Large intestine (tissue), 3 donors: ENCODE measurements around the gene CEP170. TPM values are rescaled to one million over a fixed set of nuclear protein-coding genes. Genes with fewer than 3 reads are reported as not detected.
"Not testable (repeated sequence)": the region's sequence is repeated elsewhere in the genome, so short reads cannot be mapped to it uniquely, and the experiment has no call there.

Experiments used
- DNase-seq, 2 donors: peaks; one replicate each; pipeline versions ENCODE4 v3.0.0 to v3.0.0-alpha.2; 2013
- H3K27ac ChIP-seq: one replicate; pipeline ENCODE4 v1.5.1; 2013; ENCODE audit warnings: low read length
- H3K27me3 ChIP-seq: 2 replicates; pipeline ENCODE4 v1.6.1; 2013; ENCODE audit warnings: low read length; ENCODE audit not compliant: control insufficient read depth, insufficient read depth
- H3K36me3 ChIP-seq: 2 replicates; pipeline ENCODE4 v1.6.1; 2013; ENCODE audit warnings: low read length; ENCODE audit not compliant: control insufficient read depth, insufficient read depth
- H3K4me1 ChIP-seq: one replicate; pipeline ENCODE4 v1.6.1; 2013; ENCODE audit warnings: low read length; ENCODE audit not compliant: control insufficient read depth, insufficient read depth
- H3K4me3 ChIP-seq: one replicate; pipeline ENCODE4 v1.5.1; 2013; ENCODE audit warnings: low read length
- H3K9me3 ChIP-seq: one replicate; pipeline ENCODE4 v1.6.1; 2013; ENCODE audit warnings: mild to moderate bottlenecking, low read depth, low read length, moderate library complexity; ENCODE audit not compliant: control insufficient read depth
- WGBS: methylation state at CpG from one replicate; pipeline ENCODE4 v1.1.5; 2013; ENCODE audit warnings: low lambda C conversion rate; ENCODE audit not compliant: insufficient coverage; 5-methylcytosine and 5-hydroxymethylcytosine counted together
- polyA plus RNA-seq: library from polyadenylated mRNA; unstranded; fragments of 120-200 nt; gene quantifications from one replicate; pipeline ENCODE4 v1.2.1, GENCODE V29; 2013

Gene CEP170
- polyA plus RNA-seq, 1 donor: 25.0 TPM

DNA sequence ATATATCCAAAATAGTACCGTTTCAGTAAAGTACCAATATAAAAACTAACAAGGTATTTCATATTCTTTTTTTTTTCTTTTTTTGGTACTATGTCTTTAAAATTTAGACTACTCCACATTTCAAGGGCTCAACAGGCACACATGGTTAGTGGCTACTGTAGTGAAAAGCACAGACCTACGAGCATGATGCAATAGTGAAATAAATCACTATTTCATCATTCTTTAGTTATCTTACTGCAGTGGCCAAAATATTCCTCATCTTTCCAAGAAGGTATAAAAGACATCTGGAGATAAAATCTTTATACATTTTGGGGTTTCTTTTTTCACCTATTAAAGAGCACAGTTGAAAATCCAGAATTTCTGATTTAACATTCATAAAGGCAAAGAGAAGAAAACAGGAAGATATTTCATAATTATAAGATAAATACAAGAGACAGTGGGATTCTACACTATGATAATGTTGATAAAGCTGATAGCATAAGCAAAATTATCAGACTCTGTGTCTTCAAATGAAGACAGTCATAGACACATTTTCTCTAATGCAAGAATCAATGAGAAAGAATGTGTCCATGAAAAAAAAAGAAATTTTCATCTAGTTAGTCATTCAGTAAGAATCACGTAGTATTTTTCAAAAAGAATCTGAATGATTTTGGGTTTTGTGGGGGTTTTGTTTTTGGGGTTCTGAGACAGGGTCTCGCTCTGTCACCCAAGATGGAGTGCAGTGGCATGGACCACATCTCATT is 41.9 kb downstream of the CEP170 start:
- Histone ChIP-seq H3K36me3 (peaks cover 2% of the 10 kb centered on the region), H3K27me3 (no peaks in the 10 kb centered on the region), H3K4me3 (no peak overlapping the region), H3K9me3 (no peaks in the 10 kb centered on the region), H3K27ac (no peak overlapping the region), H3K4me1 (no peaks in the 10 kb centered on the region)
- no peak for DNase-seq
- 96% methylated on average over 2 of the region's 4 CpGs for WGBS

DNA sequence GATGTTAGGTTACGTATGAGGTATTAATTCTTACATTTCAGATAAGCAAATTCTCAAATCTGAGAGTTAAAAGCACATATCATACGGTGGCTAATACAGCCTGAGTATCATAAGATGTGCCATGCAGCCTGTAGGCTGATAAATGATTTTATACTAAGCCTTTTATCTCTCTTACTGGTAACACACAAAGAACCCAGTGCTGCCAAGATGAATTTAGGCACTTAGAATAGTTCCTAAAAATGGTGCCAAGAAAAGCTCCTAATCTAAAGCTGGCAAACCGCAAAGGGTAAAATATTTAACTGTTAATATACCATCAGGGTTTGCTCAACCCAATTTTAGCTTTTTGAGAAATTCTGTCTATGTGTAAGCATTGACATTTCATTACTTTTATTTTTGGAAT is 43.1 kb downstream of the CEP170 start:
- H3K36me3 ChIP-seq, H3K27ac ChIP-seq, H3K9me3 ChIP-seq, H3K4me1 ChIP-seq, H3K4me3 ChIP-seq, H3K27me3 ChIP-seq, DNase-seq: not testable (repeated sequence)
- WGBS: 100% methylated on average over 1 of the region's 3 CpGs

DNA sequence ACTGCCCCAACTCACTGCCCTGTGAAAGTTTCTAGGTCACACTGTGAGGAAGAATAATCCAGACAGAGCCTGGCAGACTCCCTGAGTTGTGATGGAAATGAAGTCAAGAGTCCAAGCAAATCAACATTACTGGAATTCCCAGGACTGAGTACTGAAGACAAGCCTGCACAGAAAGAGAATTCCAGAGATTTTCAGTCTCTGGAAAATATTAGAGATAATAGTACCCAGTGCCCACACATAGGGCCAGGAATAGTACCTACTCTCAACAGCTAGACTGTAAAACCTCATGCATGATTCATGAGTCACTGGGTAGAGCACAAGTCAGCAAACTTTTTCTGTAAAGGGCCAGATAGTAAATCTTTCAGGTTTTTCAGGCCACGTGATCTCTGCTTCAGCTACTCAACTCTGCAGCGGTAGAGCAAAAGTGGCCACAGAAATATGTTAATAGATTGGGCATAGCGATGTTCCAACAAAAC is 50.0 kb downstream of the CEP170 start:
- not testable (repeated sequence) for DNase-seq, H3K27ac ChIP-seq, H3K4me1 ChIP-seq, H3K36me3 ChIP-seq, H3K27me3 ChIP-seq, H3K4me3 ChIP-seq, H3K9me3 ChIP-seq
- 100% methylated on average over 1 of the region's 3 CpGs for WGBS

DNA sequence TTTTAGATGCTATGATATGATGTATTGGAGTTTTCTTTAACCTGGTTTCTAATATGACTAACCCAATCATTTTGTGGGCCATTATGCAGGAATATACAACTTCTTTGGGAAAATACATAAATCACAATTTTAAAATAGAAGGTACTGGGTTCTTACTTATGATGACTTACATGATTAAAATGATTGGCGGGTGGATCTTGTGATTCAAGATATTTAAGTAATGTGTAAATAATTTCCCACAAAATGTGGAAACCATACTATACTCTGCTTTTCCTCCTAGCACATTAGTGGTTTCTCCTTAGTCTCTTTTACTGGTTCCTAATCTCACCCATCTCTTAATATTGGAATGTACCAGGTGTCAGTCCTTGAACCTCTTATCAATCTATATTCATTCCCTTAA is 50.7 kb downstream of the CEP170 start:
- DNase-seq, H3K27me3 ChIP-seq, H3K9me3 ChIP-seq, H3K27ac ChIP-seq, H3K36me3 ChIP-seq, H3K4me1 ChIP-seq, H3K4me3 ChIP-seq: not testable (repeated sequence)
- no CpG with 5 or more reads among the region's 1 CpG for WGBS

DNA sequence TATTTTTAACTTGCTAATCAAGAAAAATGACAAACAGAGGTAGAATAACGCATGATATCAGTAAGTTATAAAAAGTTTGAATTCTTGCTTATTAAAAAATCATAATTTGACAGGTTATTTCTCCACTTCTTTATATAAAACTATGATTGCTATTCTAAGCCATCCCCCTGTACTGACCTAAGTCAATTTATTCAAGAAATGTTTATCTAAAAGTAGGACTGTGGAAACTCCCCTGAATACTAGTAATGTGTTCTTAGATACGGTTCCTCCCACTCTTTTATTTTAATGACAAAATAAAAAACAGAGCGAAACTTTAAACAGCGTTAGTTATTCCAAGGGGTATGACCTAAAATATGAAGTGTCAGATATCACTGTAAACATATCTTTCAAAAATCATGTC is 51.9 kb downstream of the CEP170 start:
- not testable (repeated sequence) for DNase-seq, H3K27me3 ChIP-seq, H3K4me1 ChIP-seq, H3K9me3 ChIP-seq, H3K36me3 ChIP-seq, H3K4me3 ChIP-seq, H3K27ac ChIP-seq
- 92% methylated on average over 2 of the region's 4 CpGs for WGBS

DNA sequence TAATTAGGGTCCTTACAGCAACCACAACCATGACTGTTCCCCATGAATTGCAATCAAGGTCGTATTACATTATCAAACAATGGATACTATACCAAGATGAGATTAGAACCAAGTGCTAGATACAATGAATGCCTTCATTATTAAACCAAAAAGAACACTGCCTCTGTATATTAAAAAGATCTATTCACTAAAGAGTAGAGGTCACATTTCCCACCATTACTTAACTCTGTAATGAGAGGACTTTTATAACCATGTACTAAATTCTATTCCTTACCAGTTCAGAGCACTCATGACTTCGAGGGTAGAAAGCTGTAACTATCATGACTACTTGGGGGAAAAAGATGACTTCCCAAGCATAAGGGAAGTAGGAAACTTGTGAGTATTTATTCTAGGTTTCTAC is 53.8 kb downstream of the CEP170 start:
- not testable (repeated sequence) for H3K4me1 ChIP-seq, DNase-seq, H3K27me3 ChIP-seq, H3K9me3 ChIP-seq, H3K27ac ChIP-seq, H3K36me3 ChIP-seq, H3K4me3 ChIP-seq
- WGBS: no CpG with 5 or more reads among the region's 2 CpGs

DNA sequence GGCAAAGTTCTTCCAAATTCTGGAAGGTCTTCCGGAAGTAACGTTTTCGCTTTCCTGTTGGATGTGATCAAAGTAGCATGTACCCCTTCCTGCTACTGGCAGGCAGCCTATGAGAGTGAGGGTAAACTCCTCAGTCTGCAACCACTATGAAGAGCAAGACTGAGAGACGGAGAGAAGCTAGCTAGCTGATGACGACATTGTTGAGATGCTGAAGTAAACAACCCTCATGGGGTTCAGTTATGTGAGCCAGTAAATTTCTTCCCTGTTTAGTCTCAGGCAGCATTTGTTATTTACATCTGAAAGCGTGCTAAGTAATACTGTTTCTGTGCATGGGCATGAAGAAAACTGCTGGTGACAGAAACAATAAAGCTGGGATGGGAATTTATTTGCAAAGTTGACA is 57.6 kb downstream of the CEP170 start:
- H3K4me1 ChIP-seq, H3K4me3 ChIP-seq, H3K27me3 ChIP-seq, DNase-seq, H3K27ac ChIP-seq, H3K9me3 ChIP-seq, H3K36me3 ChIP-seq: not testable (repeated sequence)
- no CpG with 5 or more reads among the region's 6 CpGs for WGBS

DNA sequence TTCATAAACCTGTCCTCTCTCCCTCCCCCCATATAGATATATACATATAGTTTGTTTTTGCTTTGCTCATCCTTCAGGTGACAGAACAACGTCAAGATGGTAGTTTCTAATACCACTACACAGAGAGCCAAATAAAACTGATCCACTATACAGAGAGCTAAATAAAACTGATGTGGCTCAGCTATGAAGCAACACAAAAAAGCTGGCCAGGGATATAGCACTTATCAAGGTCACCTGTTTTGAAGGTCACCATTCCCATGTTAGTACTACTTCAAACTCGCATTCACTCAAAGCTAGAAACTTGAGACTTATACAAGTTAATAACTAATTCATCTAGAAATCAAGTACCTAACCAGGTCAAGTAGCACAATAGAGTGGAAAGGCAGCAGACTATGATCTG is 61.8 kb downstream of the CEP170 start:
- H3K27ac ChIP-seq, H3K4me1 ChIP-seq, H3K9me3 ChIP-seq, H3K36me3 ChIP-seq, H3K4me3 ChIP-seq, H3K27me3 ChIP-seq, DNase-seq: not testable (repeated sequence)
- WGBS: no CpG with 5 or more reads among the region's 2 CpGs

DNA sequence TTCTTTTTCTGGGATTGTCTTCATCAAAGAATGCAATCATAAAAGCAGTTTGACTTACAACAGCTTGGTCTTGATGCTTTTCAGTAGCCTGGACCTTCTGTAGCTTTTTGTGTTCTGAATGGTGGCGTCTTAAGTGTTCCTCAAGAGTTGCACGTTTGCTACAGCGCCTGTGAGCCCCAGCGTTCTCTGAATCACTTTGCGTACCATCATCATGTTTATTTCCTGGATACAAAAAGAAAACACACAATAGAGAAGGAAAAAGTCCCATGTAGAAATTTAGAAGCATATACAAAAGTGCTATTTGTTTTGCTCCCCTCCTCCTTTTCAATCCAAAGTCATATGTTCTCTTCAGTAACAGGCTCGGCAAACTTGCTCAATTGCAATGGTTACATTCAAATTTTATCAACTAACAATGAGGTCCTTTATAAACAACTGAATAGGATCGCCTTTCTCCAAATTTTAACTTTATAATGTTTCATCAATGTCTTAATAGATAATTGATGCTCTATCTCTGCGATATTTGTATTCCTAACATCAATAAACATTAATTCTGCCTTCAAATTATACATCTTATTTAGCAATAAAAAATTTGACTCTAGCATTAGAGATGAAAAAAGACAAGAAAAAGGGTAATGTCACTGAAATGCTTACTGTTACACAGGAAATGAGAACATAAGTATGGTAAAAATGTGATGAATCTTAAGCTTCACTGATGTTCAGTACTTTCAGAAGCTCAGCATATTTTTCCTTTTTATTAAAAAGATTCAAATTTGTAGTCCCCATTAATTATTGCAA is 68.7 kb downstream of the CEP170 start:
- not testable (repeated sequence) for H3K27ac ChIP-seq, H3K27me3 ChIP-seq, DNase-seq, H3K9me3 ChIP-seq, H3K4me1 ChIP-seq, H3K4me3 ChIP-seq, H3K36me3 ChIP-seq
- WGBS: 100% methylated on average over 1 of the region's 8 CpGs

DNA sequence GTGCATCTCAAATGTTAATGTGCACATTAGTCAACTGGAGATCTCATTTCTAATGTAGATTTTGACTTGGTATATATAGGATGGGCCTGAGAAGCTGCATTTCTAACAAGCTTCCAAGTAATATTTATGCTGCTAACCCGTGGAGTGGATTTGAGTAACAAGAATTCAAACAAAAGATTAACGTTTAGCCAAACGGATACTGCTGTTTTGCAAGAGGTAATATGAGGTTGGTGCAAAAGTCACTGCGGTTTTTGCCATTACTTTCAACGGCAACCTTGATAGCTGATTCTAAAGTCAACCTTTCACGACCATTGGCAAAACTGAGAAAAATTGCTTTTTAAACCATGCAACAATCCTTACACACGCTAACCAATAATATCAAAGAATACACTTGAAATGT is 70.3 kb downstream of the CEP170 start:
- H3K4me3 ChIP-seq, H3K36me3 ChIP-seq, H3K27me3 ChIP-seq, H3K27ac ChIP-seq, H3K4me1 ChIP-seq, DNase-seq, H3K9me3 ChIP-seq: not testable (repeated sequence)
- 82% methylated on average over 3 of the region's 7 CpGs for WGBS

DNA sequence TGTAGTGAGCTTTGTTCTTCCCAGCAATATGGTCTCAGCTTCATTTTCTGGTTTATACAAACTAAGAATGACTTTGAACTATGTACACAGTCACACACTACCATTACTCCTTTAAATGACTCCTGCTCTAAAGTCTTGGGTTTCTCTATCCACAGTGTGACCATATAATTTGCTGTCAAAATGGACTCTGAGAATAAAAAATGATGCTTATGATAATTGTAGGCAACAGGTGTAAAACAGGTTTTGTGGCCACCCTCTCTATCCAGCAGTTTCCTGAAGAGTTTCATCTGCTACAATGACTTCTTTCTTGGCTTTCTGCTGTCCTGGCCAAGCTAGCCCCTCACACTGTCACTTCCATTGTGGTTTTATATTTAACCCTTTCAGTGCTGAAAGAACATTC is 71.4 kb downstream of the CEP170 start:
- not testable (repeated sequence) for H3K36me3 ChIP-seq, DNase-seq, H3K4me1 ChIP-seq, H3K27ac ChIP-seq, H3K4me3 ChIP-seq, H3K27me3 ChIP-seq, H3K9me3 ChIP-seq
